MM.1S (cell line): Measurements from ENCODE around the gene TCAIM.
A peak's percentile ranks its signal among the peaks of the same experiment; 100 is the strongest.

Experiments
- DNase-seq: peaks from one replicate; pipeline ENCODE4 v3.0.0-alpha.2; 2015
- H2AFZ ChIP-seq: fragments of 300-600 bp; sonication (generic); 2 replicates; pipeline ENCODE4 v1.6.0; 2016; ENCODE audit warnings: antibody characterized with exemption, low read length
- H3F3A ChIP-seq: fragments of 300-600 bp; sonication (generic); 2 replicates; pipeline ENCODE4 v1.6.1; 2016; ENCODE audit warnings: mild to moderate bottlenecking, antibody characterized with exemption, low read length, moderate library complexity, mixed read lengths; ENCODE audit not compliant: insufficient read depth
- H3K27ac ChIP-seq: fragments of 300-600 bp; sonication (generic); 2 replicates; pipeline ENCODE4 v1.5.1; 2016; ENCODE audit warnings: mild to moderate bottlenecking, low read length
- H3K27me3 ChIP-seq: fragments of 300-600 bp; sonication (generic); replicated peaks from 2 replicates; pipeline ENCODE4 v1.6.0; 2016; ENCODE audit warnings: low read length; ENCODE audit not compliant: insufficient read depth
- H3K36me3 ChIP-seq: fragments of 300-600 bp; sonication (generic); replicated peaks from 2 replicates; pipeline ENCODE4 v1.6.1; 2016; ENCODE audit warnings: mild to moderate bottlenecking, low read length, mixed read lengths; ENCODE audit not compliant: insufficient read depth
- H3K4me1 ChIP-seq: fragments of 300-600 bp; sonication (generic); 2 replicates; pipeline ENCODE4 v1.6.1; 2016; ENCODE audit warnings: low read length, mixed read lengths
- H3K4me2 ChIP-seq: fragments of 300-600 bp; sonication (generic); 2 replicates; pipeline ENCODE4 v1.6.0; 2016; ENCODE audit warnings: low read depth, low read length
- H3K4me3 ChIP-seq: fragments of 300-600 bp; sonication (generic); 2 replicates; pipeline ENCODE4 v1.5.1; 2016; ENCODE audit warnings: low read length, mixed read lengths
- H3K79me2 ChIP-seq: fragments of 300-600 bp; sonication (generic); 2 replicates; pipeline ENCODE4 v1.6.1; 2016; ENCODE audit warnings: mixed run types, low read length, mixed read lengths
- H3K9ac ChIP-seq: fragments of 300-600 bp; sonication (generic); 2 replicates; pipeline ENCODE4 v1.6.1; 2016; ENCODE audit warnings: low read length, mixed read lengths
- H3K9me2 ChIP-seq: fragments of 300-600 bp; sonication (generic); replicated peaks from 2 replicates; pipeline ENCODE4 v1.6.1; 2016; ENCODE audit warnings: mild to moderate bottlenecking, low read length, mixed read lengths; ENCODE audit not compliant: insufficient read depth
- H3K9me3 ChIP-seq: fragments of 300-600 bp; sonication (generic); replicated peaks from 2 replicates; pipeline ENCODE4 v1.6.1; 2016; ENCODE audit warnings: mild to moderate bottlenecking, low read length, mixed read lengths; ENCODE audit not compliant: insufficient read depth
- H4K20me1 ChIP-seq: fragments of 300-600 bp; sonication (generic); 2 replicates; pipeline ENCODE4 v1.6.1; 2016; ENCODE audit warnings: mild to moderate bottlenecking, low read length, moderate library complexity, mixed read lengths; ENCODE audit not compliant: insufficient read depth
- EZH2 ChIP-seq: fragments of 300-600 bp; sonication (generic); optimal IDR thresholded peaks from 2 replicates; pipeline ENCODE3; 2017; ENCODE audit warnings: low read depth, mild to moderate bottlenecking, antibody characterized with exemption, low read length, mixed read lengths
- EZH2phosphoT487 ChIP-seq: fragments of 300-600 bp; sonication (generic); IDR thresholded peaks from 2 replicates; pipeline ENCODE4 v1.6.1; 2018; ENCODE audit warnings: antibody characterized with exemption, low read length
- TF ChIP-seq, protein P1 (sequence below): fragments of 300-600 bp; sonication (generic); IDR thresholded peaks from 2 replicates; pipeline ENCODE4 v1.5.1; 2016; ENCODE audit warnings: antibody characterized with exemption, low read length, mixed read lengths

The TCAIM gene

DNA sequence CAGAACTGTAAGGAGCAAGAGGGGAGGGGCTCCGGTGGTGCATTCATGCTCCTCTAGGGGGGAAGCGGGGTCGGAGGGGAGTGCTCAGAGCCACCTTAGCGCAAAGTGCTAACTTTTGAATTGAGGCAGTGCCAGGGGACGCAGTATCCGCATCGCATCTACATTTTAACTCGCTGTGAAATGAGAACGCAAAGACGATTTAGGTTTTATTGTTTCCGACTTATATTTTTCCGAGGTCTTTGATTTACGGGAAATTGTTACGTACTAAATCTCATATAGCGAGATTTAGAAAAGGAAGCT is 212 bp downstream of the TCAIM start:
- peak overlapping the region; percentile 97 for H3K9ac ChIP-seq
- H3K36me3 ChIP-seq, result no peaks in the 10 kb centered on the region
- peaks cover 7% of the 10 kb centered on the region; the same call in 1 of the 2 replicates for H3K4me1 ChIP-seq
- peaks cover 20% of the 10 kb centered on the region for H3K79me2 ChIP-seq
- H3K9me2 ChIP-seq, result no peaks in the 10 kb centered on the region
- no peak for DNase-seq
- peak overlapping the region; percentile 82 for H3K4me2 ChIP-seq
- no peaks in the 10 kb centered on the region for H4K20me1 ChIP-seq
- H3K27ac ChIP-seq, result peak overlapping the region; percentile 89; the same call in 1 of the 2 replicates
- TF ChIP-seq EZH2 (no peak), EZH2phosphoT487 (no peak)
- TF ChIP-seq, protein P1, sequence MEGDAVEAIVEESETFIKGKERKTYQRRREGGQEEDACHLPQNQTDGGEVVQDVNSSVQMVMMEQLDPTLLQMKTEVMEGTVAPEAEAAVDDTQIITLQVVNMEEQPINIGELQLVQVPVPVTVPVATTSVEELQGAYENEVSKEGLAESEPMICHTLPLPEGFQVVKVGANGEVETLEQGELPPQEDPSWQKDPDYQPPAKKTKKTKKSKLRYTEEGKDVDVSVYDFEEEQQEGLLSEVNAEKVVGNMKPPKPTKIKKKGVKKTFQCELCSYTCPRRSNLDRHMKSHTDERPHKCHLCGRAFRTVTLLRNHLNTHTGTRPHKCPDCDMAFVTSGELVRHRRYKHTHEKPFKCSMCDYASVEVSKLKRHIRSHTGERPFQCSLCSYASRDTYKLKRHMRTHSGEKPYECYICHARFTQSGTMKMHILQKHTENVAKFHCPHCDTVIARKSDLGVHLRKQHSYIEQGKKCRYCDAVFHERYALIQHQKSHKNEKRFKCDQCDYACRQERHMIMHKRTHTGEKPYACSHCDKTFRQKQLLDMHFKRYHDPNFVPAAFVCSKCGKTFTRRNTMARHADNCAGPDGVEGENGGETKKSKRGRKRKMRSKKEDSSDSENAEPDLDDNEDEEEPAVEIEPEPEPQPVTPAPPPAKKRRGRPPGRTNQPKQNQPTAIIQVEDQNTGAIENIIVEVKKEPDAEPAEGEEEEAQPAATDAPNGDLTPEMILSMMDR, result no peak
- no peaks in the 10 kb centered on the region for H3K27me3 ChIP-seq
- H3F3A ChIP-seq, result peaks cover 6% of the 10 kb centered on the region; the same call in 1 of the 2 replicates
- H3K4me3 ChIP-seq, result peak overlapping the region; percentile 78
- no peaks in the 10 kb centered on the region for H3K9me3 ChIP-seq
- peak overlapping the region; percentile 71 for H2AFZ ChIP-seq

GRCh38 chr3:44339181-44340057 is 853 bp downstream of the TCAIM start:
- no peaks in the 10 kb centered on the region for H4K20me1 ChIP-seq
- no peaks in the 10 kb centered on the region for H3K36me3 ChIP-seq
- peaks cover 20% of the 10 kb centered on the region for H3K79me2 ChIP-seq
- peak overlapping the region; percentile 71 for H2AFZ ChIP-seq
- peaks cover 6% of the 10 kb centered on the region; the same call in 1 of the 2 replicates for H3F3A ChIP-seq
- TF ChIP-seq, protein P1, result no peak
- TF ChIP-seq EZH2phosphoT487 (no peak), EZH2 (no peak)
- H3K4me2 ChIP-seq, result peak overlapping the region; percentile 82
- H3K9ac ChIP-seq, result peak overlapping the region; percentile 97
- DNase-seq, result no peak
- no peaks in the 10 kb centered on the region for H3K9me3 ChIP-seq
- H3K27me3 ChIP-seq, result no peaks in the 10 kb centered on the region
- peak overlapping the region; percentile 78 for H3K4me3 ChIP-seq
- peaks cover 7% of the 10 kb centered on the region; the same call in 1 of the 2 replicates for H3K4me1 ChIP-seq
- H3K27ac ChIP-seq, result peak overlapping the region; percentile 89; the same call in 1 of the 2 replicates
- no peaks in the 10 kb centered on the region for H3K9me2 ChIP-seq

DNA sequence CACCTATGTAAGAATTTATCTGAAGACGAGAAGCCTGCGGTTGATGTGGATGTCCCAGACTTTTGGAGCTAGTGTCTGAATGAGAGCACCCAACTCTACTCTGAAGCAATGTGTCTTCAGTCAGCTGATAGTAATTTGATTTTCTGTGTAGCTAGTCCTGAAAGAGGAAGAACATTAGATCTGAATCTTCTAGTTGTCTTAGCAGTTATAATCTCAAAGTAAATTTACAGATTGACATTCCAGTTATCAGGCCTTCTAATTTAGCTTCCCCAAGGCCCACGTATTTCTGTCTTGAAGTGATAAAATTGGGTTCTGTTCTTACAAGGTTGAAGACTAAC is 1.5 kb downstream of the TCAIM start:
- H4K20me1 ChIP-seq, result no peaks in the 10 kb centered on the region
- H3K27ac ChIP-seq, result no peak overlapping the region
- no peaks in the 10 kb centered on the region for H3K9me3 ChIP-seq
- TF ChIP-seq EZH2phosphoT487 (no peak), EZH2 (no peak)
- TF ChIP-seq, protein P1, result no peak
- peak overlapping the region; percentile 82; the same call in 1 of the 2 replicates for H3K4me2 ChIP-seq
- H2AFZ ChIP-seq, result no peak overlapping the region
- no peak overlapping the region for H3K4me3 ChIP-seq
- peaks cover 6% of the 10 kb centered on the region; the same call in 1 of the 2 replicates for H3F3A ChIP-seq
- H3K36me3 ChIP-seq, result no peaks in the 10 kb centered on the region
- H3K4me1 ChIP-seq, result peaks cover 7% of the 10 kb centered on the region; the same call in 1 of the 2 replicates
- no peak for DNase-seq
- peaks cover 20% of the 10 kb centered on the region for H3K79me2 ChIP-seq
- no peaks in the 10 kb centered on the region for H3K27me3 ChIP-seq
- no peak overlapping the region for H3K9ac ChIP-seq
- H3K9me2 ChIP-seq, result no peaks in the 10 kb centered on the region
